Activated naive CD8-positive, alpha-beta T cell (primary cell): ENCODE data around the gene MYADM.

Experiments used
- H3K27ac Mint-ChIP-seq: one replicate; pipeline ENCODE4 v1.8.0; 2021; ENCODE audit warnings: mixed read lengths
- H3K27me3 Mint-ChIP-seq: one replicate; pipeline ENCODE4 v1.8.0; 2021; ENCODE audit warnings: mixed read lengths
- H3K36me3 Mint-ChIP-seq: one replicate; pipeline ENCODE4 v1.8.0; 2021; ENCODE audit warnings: mixed read lengths
- H3K4me1 Mint-ChIP-seq: one replicate; pipeline ENCODE4 v1.8.0; 2021; ENCODE audit warnings: low read depth, mixed read lengths
- H3K4me3 Mint-ChIP-seq: one replicate; pipeline ENCODE4 v1.8.0; 2021; ENCODE audit warnings: mild to moderate bottlenecking, mixed read lengths
- H3K9me3 Mint-ChIP-seq: one replicate; pipeline ENCODE4 v1.8.0; 2021; ENCODE audit warnings: low read depth, mixed read lengths

MYADM gene

DNA sequence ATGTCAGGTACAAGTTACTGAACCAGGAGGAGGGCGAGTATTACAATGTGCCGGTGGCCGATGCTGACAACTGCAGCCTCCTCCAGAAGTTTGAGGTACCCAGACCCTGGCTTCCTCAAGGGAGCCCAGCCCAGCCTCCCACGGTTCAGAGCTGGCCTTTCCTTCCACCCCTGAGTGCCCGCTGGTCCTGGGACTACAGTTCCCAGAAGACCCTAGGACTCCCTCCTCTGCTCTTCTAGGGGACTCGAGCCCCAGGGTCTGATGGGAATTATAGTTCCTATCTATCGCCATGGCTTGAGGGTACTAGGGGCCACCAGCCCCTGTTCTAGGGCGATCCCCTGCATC is 25.3 kb downstream of the MYADM start:
- no peak overlapping the region for H3K27ac Mint-ChIP-seq
- no peaks in the 10 kb centered on the region for H3K9me3 Mint-ChIP-seq
- H3K27me3 Mint-ChIP-seq, result peaks cover 25% of the 10 kb centered on the region
- H3K4me1 Mint-ChIP-seq, result peaks cover 3% of the 10 kb centered on the region
- no peak overlapping the region for H3K4me3 Mint-ChIP-seq
- H3K36me3 Mint-ChIP-seq, result no peaks in the 10 kb centered on the region

DNA sequence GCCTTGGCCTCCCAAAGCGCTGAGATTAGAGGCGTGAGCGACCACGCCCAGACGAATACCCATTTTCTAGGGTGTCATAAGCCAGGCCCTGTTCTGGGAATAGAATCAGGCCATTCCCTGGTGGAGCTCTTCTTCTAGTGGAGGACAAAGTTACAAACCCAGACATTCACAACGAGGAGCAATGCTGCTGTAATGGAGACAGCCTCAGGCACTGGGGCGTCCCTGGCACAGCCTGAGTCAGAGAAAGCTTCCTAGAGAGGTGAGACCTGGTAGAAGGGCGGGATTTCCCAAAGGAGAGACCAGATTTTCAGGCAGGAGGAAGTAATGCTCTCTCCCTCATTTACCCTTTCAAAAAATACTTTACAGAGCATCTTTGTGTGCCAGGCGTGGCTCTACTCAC is 27.0 kb downstream of the MYADM start:
- H3K36me3 Mint-ChIP-seq, result no peaks in the 10 kb centered on the region
- no peak overlapping the region for H3K4me3 Mint-ChIP-seq
- peaks cover 5% of the 10 kb centered on the region for H3K4me1 Mint-ChIP-seq
- H3K27ac Mint-ChIP-seq, result no peak overlapping the region
- peaks cover 32% of the 10 kb centered on the region for H3K27me3 Mint-ChIP-seq
- no peaks in the 10 kb centered on the region for H3K9me3 Mint-ChIP-seq

DNA sequence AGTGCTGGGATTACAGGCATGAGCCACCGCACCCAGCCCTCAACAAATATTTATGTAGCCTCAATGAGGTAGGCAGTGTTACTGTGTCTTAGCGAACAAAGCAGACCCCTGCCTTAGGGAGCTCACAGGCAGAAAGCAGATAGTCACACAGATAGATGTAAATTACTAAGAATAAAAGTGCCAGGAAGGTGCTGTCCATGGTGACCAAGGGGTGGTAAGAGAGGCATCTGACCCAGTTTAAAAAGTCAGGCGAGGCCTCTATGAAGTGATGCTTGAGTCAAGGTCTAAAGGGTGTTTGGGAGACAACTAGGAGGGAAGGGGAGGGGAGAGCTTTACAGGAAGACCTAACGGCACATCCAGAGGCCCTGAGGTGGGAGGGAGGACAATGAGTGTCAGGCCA is 29.0 kb downstream of the MYADM start:
- no peak overlapping the region for H3K27ac Mint-ChIP-seq

DNA sequence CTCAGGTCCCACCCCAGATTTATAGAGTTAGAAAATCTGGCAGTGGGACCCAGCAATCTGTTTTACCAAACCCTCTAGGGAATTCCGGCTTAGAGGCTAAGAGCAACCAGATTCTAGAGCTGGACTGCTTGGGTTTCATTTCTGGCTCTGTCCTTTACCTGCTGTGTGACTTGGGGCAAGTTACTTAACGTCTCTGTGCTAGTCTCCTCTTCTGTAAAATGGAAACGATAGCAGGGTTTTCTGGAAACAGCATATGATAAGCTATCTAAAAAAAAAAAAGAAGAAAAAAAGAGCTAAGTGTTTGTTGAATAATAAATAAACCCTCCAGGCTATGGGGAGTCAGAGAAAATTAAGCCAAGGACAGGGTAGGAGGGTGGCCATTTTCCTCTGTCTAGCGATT is 29.8 kb downstream of the MYADM start:
- no peaks in the 10 kb centered on the region for H3K36me3 Mint-ChIP-seq
- H3K9me3 Mint-ChIP-seq, result no peaks in the 10 kb centered on the region
- H3K27ac Mint-ChIP-seq, result no peak overlapping the region
- no peak overlapping the region for H3K4me3 Mint-ChIP-seq
- H3K27me3 Mint-ChIP-seq, result peaks cover 26% of the 10 kb centered on the region
- peaks cover 2% of the 10 kb centered on the region for H3K4me1 Mint-ChIP-seq

More for the DNA sequence above, 29.0 kb downstream of the MYADM start:
- H3K9me3 Mint-ChIP-seq, result no peaks in the 10 kb centered on the region
- no peak overlapping the region for H3K4me3 Mint-ChIP-seq
- no peaks in the 10 kb centered on the region for H3K36me3 Mint-ChIP-seq
- H3K4me1 Mint-ChIP-seq, result peaks cover 2% of the 10 kb centered on the region
- peaks cover 28% of the 10 kb centered on the region for H3K27me3 Mint-ChIP-seq

DNA sequence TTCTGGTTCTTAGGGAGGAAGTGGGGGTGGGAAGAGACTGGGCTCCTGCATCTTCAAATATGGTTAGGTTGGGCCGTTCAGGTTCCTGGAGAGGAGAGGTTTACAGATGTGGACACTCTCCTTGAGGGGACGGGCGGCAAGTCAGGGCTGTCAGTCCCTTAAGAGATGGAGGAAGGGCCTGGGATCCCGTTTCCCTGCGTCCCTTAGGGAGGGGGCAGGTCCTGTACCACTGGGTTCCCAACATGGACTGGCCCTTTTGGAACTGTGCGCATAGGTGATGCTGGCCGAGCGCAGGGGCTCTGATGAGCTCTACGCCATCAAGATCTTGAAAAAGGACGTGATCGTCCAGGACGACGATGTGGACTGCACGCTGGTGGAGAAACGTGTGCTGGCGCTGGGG is 30.5 kb downstream of the MYADM start:
- peaks cover 30% of the 10 kb centered on the region for H3K27me3 Mint-ChIP-seq
- H3K9me3 Mint-ChIP-seq, result no peaks in the 10 kb centered on the region
- H3K4me1 Mint-ChIP-seq, result peaks cover 2% of the 10 kb centered on the region
- H3K36me3 Mint-ChIP-seq, result no peaks in the 10 kb centered on the region
- no peak overlapping the region for H3K4me3 Mint-ChIP-seq
- no peak overlapping the region for H3K27ac Mint-ChIP-seq

DNA sequence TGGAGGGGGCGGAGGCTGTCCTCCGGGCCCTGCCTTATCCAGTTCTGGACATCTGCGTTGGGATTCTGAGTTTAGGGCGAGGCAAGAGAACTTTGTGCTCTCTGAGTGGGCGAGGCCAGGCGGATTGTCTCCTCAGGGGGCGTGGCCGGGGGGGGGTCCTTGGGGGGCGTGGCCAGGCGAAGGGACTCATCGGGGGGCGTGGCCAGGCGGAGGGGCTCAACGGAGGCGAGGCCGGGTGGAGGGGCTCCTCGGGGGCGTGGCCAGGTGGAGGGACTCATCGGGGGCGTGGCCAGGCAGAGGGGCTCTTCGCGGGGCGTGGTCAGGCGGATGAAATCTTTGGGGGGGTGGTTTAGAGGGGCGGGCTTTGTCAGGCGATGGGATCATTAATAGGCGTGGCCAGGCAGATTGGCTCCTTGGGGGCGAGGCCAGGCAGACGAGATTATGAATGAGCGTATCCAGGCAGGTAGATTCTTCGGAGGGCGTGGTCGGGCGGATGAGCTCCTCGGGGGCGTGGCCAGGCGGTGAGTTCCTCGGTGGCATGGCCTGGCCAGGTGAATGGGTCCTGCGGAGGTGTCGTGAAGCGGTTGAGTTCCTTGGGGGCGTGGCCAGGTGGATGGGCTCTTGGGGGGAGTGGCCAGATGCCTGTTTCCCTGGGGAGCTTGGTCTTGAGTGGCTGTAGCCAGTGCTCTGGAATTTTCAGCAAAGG is 31.1 kb downstream of the MYADM start:
- H3K27me3 Mint-ChIP-seq, result peaks cover 29% of the 10 kb centered on the region
- no peak overlapping the region for H3K27ac Mint-ChIP-seq

DNA sequence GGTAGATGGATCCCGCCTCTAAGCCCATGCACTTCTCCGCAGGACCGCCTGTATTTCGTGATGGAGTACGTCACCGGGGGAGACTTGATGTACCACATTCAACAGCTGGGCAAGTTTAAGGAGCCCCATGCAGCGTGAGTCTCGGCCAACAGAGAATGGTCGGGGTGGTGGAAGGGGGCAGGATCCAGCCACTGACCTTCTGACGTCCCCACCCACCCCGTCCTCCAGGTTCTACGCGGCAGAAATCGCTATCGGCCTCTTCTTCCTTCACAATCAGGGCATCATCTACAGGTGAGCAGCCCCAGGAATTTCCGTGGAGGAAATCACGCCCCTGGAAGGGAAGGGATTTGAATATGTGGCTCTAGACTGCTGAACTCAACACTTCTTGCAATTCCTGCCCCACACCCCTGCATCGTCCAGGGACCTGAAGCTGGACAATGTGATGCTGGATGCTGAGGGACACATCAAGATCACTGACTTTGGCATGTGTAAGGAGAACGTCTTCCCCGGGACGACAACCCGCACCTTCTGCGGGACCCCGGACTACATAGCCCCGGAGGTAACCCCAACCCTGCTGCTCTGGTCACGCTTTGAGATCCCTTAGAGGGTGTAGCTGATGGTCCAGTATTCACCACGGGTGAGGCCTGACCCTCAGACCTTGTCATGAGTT is 32.6 kb downstream of the MYADM start:
- Mint-ChIP-seq H3K27ac (no peak overlapping the region), H3K27me3 (peaks cover 36% of the 10 kb centered on the region), H3K36me3 (no peaks in the 10 kb centered on the region), H3K4me1 (peaks cover 2% of the 10 kb centered on the region), H3K9me3 (no peaks in the 10 kb centered on the region), H3K4me3 (no peak overlapping the region)

More for the DNA sequence above, 31.1 kb downstream of the MYADM start:
- no peak overlapping the region for H3K4me3 Mint-ChIP-seq
- H3K9me3 Mint-ChIP-seq, result no peaks in the 10 kb centered on the region
- H3K4me1 Mint-ChIP-seq, result peaks cover 2% of the 10 kb centered on the region
- H3K36me3 Mint-ChIP-seq, result no peaks in the 10 kb centered on the region

DNA sequence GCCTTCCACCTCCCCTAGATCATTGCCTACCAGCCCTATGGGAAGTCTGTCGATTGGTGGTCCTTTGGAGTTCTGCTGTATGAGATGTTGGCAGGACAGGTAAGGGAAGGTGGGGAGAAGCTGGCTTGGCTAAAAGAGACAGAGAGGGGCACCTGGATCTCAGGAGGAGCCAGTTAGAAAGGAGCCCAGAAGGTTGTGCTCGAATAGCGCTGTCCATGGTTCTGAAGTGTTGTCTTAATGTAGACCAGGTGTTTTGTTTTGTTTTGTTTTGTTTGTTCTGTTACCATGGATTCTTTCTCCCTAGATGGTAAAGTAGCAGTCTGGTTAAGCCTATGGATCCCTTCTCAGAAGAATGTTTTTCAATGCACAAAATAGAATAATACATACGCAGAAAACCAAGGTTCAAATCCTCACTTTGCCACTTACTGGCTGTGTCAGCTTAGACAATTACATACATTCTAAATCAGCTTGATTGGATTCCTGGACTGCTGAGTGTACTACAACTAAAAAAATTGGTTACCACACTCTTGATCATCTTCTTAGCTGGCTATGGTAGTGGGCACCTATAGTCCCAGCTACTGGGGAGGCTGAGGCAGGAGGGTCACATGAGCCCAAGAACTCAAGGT is 35.5 kb downstream of the MYADM start:
- peak overlapping the region; percentile 28 for H3K27ac Mint-ChIP-seq
- no peaks in the 10 kb centered on the region for H3K36me3 Mint-ChIP-seq
- peaks cover 42% of the 10 kb centered on the region for H3K27me3 Mint-ChIP-seq
- no peaks in the 10 kb centered on the region for H3K9me3 Mint-ChIP-seq
- H3K4me1 Mint-ChIP-seq, result peaks cover 13% of the 10 kb centered on the region
- H3K4me3 Mint-ChIP-seq, result no peak overlapping the region

DNA sequence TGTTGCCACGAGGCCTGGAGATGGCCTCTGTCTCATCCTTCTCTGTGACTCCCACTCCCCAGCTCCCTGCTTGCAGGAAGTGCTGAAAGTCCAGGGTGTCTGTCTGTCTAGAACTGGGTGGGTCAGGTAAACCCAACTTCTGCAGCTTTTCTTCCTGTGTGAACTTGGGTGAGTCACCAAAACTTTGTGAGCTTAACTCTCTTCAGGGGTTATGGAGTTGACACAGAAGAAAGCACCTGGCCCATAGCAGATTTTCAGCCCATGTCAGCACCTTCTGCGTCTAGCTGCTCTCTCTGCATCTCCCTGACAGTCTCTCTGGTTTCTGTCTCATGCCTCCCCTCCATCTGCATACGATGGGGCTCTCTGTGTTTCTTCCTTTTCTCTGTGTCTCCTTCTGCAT is 37.2 kb downstream of the MYADM start:
- H3K4me3 Mint-ChIP-seq, result no peak overlapping the region
- peaks cover 42% of the 10 kb centered on the region for H3K27me3 Mint-ChIP-seq
- no peaks in the 10 kb centered on the region for H3K36me3 Mint-ChIP-seq
- peaks cover 19% of the 10 kb centered on the region for H3K4me1 Mint-ChIP-seq
- no peak overlapping the region for H3K27ac Mint-ChIP-seq
- H3K9me3 Mint-ChIP-seq, result no peaks in the 10 kb centered on the region

DNA sequence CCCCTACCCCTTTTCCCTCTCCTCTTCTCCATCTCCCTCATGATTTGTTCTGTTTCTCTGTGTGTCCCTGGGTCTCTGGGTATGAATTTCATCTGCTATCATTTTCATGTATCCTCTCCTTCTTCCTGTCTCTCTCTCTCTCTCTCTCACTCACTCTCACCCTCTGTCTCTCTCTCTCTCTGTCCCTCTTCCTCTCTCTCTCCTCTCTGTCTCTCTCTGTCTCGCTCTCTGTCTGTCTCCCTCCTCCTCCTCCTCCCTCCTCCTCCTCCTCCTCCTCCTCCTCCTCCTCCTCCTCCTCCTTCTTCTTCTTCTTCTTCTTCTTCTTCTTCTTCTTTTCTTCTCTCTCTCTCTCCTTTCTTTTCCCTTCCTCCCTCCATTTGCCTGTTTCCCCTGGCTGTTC is 38.1 kb downstream of the MYADM start:
- H3K9me3 Mint-ChIP-seq, result no peaks in the 10 kb centered on the region

DNA sequence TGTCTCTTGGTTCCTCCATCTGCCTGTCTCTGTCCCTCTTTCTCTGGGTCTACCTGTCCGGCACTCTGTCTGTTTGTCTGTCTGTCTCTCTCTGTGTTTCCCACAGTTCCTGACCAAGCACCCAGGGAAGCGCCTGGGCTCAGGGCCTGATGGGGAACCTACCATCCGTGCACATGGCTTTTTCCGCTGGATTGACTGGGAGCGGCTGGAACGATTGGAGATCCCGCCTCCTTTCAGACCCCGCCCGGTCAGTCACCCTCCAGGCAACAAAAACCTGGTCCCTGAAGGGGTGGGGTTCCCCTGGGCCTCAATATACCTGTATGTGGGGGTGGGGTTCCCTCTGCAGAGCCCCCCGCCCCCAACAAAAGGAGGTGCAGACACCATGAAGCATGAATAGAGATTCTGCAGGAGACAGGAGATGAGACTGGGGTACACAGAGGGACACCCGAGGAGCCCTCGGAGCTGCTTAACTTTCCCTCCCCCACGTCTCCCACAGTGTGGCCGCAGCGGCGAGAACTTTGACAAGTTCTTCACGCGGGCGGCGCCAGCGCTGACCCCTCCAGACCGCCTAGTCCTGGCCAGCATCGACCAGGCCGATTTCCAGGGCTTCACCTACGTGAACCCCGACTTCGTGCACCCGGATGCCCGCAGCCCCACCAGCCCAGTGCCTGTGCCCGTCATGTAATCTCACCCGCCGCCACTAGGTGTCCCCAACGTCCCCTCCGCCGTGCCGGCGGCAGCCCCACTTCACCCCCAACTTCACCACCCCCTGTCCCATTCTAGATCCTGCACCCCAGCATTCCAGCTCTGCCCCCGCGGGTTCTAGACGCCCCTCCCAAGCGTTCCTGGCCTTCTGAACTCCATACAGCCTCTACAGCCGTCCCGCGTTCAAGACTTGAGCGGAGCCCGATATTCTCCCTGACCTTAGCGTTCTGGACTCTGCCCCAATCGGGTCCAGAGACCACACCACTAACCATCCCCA is 38.8 kb downstream of the MYADM start:
- H3K36me3 Mint-ChIP-seq, result no peaks in the 10 kb centered on the region
- H3K4me1 Mint-ChIP-seq, result peaks cover 21% of the 10 kb centered on the region
- H3K27ac Mint-ChIP-seq, result no peak overlapping the region
- H3K9me3 Mint-ChIP-seq, result no peaks in the 10 kb centered on the region
- peaks cover 51% of the 10 kb centered on the region for H3K27me3 Mint-ChIP-seq
- H3K4me3 Mint-ChIP-seq, result peak overlapping the region; percentile 35

More for the DNA sequence above, 38.1 kb downstream of the MYADM start:
- Mint-ChIP-seq H3K27ac (no peak overlapping the region), H3K36me3 (no peaks in the 10 kb centered on the region), H3K4me1 (peaks cover 21% of the 10 kb centered on the region), H3K27me3 (peaks cover 48% of the 10 kb centered on the region), H3K4me3 (no peak overlapping the region)

DNA sequence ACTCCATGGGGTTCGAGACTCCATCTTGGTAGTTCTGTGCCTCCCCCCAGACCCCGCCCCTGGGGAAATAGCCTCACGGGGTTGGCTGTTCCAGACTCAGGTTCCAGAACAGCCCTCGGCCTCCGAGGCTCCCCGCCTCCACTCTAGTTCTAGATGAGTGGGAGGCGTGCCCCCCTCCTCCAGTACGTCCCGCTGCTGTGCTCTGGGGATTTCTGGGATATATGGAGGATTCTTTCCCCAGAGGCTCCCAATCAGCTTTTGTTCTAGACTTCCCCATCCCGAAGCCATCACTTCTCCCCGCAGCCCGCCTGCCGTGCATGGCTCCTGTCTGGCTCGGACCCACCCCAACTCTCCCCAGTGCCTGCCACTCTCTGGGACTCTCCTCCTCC is 39.5 kb downstream of the MYADM start:
- H3K4me1 Mint-ChIP-seq, result peaks cover 21% of the 10 kb centered on the region
- H3K9me3 Mint-ChIP-seq, result no peaks in the 10 kb centered on the region
- peaks cover 58% of the 10 kb centered on the region for H3K27me3 Mint-ChIP-seq
- H3K4me3 Mint-ChIP-seq, result peak overlapping the region; percentile 49
- no peaks in the 10 kb centered on the region for H3K36me3 Mint-ChIP-seq
- no peak overlapping the region for H3K27ac Mint-ChIP-seq

DNA sequence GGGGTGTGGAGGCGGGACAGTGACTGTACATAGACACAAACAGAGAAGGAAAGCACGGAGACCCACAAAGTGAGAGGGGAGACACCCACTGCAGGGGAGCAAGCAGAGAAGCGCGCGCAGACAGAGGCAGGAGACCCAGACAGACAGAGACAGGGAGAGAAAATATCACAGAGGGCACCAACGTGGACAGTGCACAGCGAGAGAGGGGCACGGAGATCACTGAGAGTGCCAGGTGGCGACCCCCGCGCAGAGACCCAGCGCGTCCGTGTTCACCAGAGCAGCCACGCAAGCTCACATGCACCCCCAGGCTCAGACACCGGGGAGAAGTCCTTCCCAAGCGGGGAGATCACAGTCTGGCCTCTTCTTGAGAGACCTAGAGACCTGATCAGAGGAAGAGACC is 40.0 kb downstream of the MYADM start:
- H3K27me3 Mint-ChIP-seq, result peaks cover 57% of the 10 kb centered on the region
- no peaks in the 10 kb centered on the region for H3K9me3 Mint-ChIP-seq
- H3K4me3 Mint-ChIP-seq, result peak overlapping the region; percentile 49
- H3K27ac Mint-ChIP-seq, result no peak overlapping the region
- H3K4me1 Mint-ChIP-seq, result peaks cover 21% of the 10 kb centered on the region
- H3K36me3 Mint-ChIP-seq, result no peaks in the 10 kb centered on the region

DNA sequence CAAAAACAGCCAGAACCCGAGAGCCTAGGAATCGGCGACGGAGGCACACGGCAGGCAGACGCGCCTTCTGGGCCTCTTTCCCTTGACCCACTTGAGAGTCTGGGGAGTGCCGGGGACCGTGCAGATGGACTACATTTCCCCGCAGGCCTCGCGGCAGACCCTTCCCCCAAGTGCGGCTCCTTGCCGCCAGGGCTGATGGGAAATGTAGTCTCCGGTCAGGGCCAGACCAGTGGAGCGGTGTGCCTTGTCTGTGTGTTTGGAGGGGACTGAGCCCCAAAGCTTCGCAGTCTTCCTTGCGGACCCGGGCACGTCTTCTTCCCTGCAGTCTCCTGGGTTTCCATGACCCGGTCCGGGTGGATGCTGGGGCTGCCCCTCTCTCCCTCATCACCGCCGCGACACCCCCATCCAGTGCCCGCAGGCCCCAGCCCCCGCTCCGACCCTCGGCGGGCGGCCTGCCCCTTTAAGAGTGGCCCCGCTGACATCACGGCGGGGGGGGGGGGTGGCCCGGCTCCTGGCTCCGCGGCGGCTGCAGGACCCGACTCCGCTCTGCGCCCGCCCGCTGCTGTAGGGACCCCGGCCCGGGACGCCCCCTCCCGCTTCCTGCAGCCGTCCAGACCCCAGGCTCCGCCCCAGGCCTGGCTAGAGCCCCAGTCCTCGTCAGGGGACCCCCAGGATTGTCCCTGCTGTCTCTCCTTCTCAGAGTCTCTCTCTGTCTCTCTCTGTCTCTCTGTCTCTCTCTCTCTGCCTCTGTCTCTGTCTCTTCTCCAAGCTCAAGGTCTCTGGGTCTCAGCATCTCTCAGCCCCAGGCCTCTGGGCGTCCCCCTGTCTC is 40.6 kb downstream of the MYADM start:
- Mint-ChIP-seq H3K27me3 (peaks cover 54% of the 10 kb centered on the region), H3K4me1 (peaks cover 21% of the 10 kb centered on the region), H3K36me3 (no peaks in the 10 kb centered on the region), H3K9me3 (no peaks in the 10 kb centered on the region), H3K27ac (no peak overlapping the region), H3K4me3 (peak overlapping the region; percentile 67)
